Measurements from ENCODE around the gene PIR.

The PIR gene

GRCh38 chrX:15384304-15384703, 108.8 kb downstream of the PIR start, which contains the start of gene VEGFD:
Gene VEGFD (minus strand): TSS chrX:15384413. CDS start chrX:15383946, 467 bp downstream.
- DNase-seq (ENCODE audit: low read depth): peak; percentile 90
- no peak within 1 kb of the TSS for H3K4me3 ChIP-seq (ENCODE audit: control insufficient read depth, low read depth, low read length)
- TF ChIP-seq, protein P1, sequence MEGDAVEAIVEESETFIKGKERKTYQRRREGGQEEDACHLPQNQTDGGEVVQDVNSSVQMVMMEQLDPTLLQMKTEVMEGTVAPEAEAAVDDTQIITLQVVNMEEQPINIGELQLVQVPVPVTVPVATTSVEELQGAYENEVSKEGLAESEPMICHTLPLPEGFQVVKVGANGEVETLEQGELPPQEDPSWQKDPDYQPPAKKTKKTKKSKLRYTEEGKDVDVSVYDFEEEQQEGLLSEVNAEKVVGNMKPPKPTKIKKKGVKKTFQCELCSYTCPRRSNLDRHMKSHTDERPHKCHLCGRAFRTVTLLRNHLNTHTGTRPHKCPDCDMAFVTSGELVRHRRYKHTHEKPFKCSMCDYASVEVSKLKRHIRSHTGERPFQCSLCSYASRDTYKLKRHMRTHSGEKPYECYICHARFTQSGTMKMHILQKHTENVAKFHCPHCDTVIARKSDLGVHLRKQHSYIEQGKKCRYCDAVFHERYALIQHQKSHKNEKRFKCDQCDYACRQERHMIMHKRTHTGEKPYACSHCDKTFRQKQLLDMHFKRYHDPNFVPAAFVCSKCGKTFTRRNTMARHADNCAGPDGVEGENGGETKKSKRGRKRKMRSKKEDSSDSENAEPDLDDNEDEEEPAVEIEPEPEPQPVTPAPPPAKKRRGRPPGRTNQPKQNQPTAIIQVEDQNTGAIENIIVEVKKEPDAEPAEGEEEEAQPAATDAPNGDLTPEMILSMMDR (conservative IDR thresholded peaks at IDR 0.05; ENCODE audit: control insufficient read depth, insufficient read depth, low read depth, low read length): no peak

GRCh38 chrX:15382813-15383212, 110.3 kb downstream of the PIR start:
- TF ChIP-seq, protein P1 (conservative IDR thresholded peaks at IDR 0.05; ENCODE audit: control insufficient read depth, insufficient read depth, low read depth, low read length): peak; percentile 20
- DNase-seq (ENCODE audit: low read depth): no peak
- no peak overlapping the region for H3K4me3 ChIP-seq (ENCODE audit: control insufficient read depth, low read depth, low read length)

- TF ChIP-seq, protein P1 (conservative IDR thresholded peaks at IDR 0.05; ENCODE audit: control insufficient read depth, insufficient read depth, low read depth, low read length): no peak
Measured at GRCh38 chrX:15376956-15377355, 116.2 kb downstream of the PIR start.

GRCh38 chrX:15373976-15374375, 119.2 kb downstream of the PIR start:
- TF ChIP-seq, protein P1 (conservative IDR thresholded peaks at IDR 0.05; ENCODE audit: control insufficient read depth, insufficient read depth, low read depth, low read length): no peak
- no peak overlapping the region for H3K4me3 ChIP-seq (ENCODE audit: control insufficient read depth, low read depth, low read length)
- peak; percentile 48 for DNase-seq (ENCODE audit: low read depth)

More at GRCh38 chrX:15376956-15377355, 116.2 kb downstream of the PIR start:
- H3K4me3 ChIP-seq (ENCODE audit: control insufficient read depth, low read depth, low read length): no peak overlapping the region
- DNase-seq (ENCODE audit: low read depth): peak; percentile 33

- DNase-seq (ENCODE audit: low read depth): no peak
- no peak overlapping the region for H3K4me3 ChIP-seq (ENCODE audit: control insufficient read depth, low read depth, low read length)
- TF ChIP-seq, protein P1 (conservative IDR thresholded peaks at IDR 0.05; ENCODE audit: control insufficient read depth, insufficient read depth, low read depth, low read length): no peak
Measured at GRCh38 chrX:15366506-15367352, 126.4 kb downstream of the PIR start.

GRCh38 chrX:15359701-15360100, 133.4 kb downstream of the PIR start:
- DNase-seq (ENCODE audit: low read depth): peak; percentile 20
- TF ChIP-seq, protein P1 (conservative IDR thresholded peaks at IDR 0.05; ENCODE audit: control insufficient read depth, insufficient read depth, low read depth, low read length): no peak
- no peak overlapping the region for H3K4me3 ChIP-seq (ENCODE audit: control insufficient read depth, low read depth, low read length)
